HUES64 (cell line): Measurements from ENCODE around the gene KRTAP10-2.

Experiments
- H3K27ac ChIP-seq: 2 replicates; pipeline ENCODE4 v1.7.0; 2013; ENCODE audit warnings: low read depth, low read length, inconsistent platforms
- H3K27me3 ChIP-seq: 2 replicates; pipeline ENCODE4 v1.6.1; 2013; ENCODE audit warnings: mild to moderate bottlenecking, low read length; ENCODE audit not compliant: insufficient read depth
- H3K36me3 ChIP-seq: 2 replicates; pipeline ENCODE4 v1.6.1; 2013; ENCODE audit warnings: mild to moderate bottlenecking, low read length; ENCODE audit not compliant: insufficient read depth
- H3K4me1 ChIP-seq: 2 replicates; pipeline ENCODE4 v1.6.1; 2013; ENCODE audit warnings: mild to moderate bottlenecking, low read length, moderate library complexity; ENCODE audit not compliant: insufficient read depth
- H3K4me3 ChIP-seq: 2 replicates; pipeline ENCODE4 v1.5.1; 2013; ENCODE audit warnings: mild to moderate bottlenecking, low read length, moderate library complexity
- H3K9ac ChIP-seq: 2 replicates; pipeline ENCODE4 v1.6.1; 2013; ENCODE audit warnings: mild to moderate bottlenecking, low read depth, low read length
- H3K9me3 ChIP-seq: 2 replicates; pipeline ENCODE4 v1.6.1; 2013; ENCODE audit warnings: low read depth, low read length; ENCODE audit not compliant: insufficient read depth
- WGBS: fragments of 150-250, 120-280 bp; methylation state at CpG from one replicate; pipeline ENCODE4 v1.1.7; 2013; ENCODE audit warnings: missing lambda C conversion rate; 5-methylcytosine and 5-hydroxymethylcytosine counted together

The KRTAP10-2 gene

DNA sequence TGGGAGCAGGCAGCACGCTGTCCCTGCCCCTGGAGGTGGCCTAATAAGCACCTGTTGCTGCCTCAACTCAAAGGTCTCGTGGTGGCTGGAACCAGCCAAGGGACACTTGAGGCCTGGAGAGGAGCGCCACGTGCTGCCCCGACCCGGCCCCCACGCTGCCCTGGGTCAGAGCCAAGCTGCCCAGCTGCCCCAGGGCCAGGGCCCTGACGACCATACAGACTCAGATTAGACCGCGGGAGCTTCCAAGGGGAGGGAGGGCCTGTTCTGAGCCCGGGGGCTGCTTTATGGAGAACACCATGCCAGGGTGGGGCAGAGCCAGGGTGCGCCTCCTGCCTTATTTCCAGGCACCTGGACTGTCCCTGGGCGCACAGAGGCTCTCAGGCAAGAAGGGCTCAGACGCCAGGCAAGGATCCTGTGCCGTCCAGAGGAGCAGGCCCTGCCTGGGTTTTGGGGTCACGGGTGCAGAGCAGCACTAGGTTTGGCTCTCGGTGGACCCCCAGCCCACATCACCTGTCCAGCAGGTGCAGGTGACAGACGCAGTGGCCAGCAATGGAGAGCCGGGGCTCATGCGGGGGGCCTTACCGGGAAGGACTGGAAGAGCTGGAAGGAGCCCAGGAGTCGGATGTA is 29.9 kb downstream of the KRTAP10-2 start:
- H3K4me3 ChIP-seq: no peak overlapping the region
- no peaks in the 10 kb centered on the region for H3K9me3 ChIP-seq
- no peak overlapping the region for H3K9ac ChIP-seq
- no peaks in the 10 kb centered on the region for H3K4me1 ChIP-seq
- no peaks in the 10 kb centered on the region for H3K27me3 ChIP-seq
- no peaks in the 10 kb centered on the region for H3K36me3 ChIP-seq
- no peak overlapping the region for H3K27ac ChIP-seq
- 94% methylated on average over 22 of the region's 22 CpGs for WGBS

DNA sequence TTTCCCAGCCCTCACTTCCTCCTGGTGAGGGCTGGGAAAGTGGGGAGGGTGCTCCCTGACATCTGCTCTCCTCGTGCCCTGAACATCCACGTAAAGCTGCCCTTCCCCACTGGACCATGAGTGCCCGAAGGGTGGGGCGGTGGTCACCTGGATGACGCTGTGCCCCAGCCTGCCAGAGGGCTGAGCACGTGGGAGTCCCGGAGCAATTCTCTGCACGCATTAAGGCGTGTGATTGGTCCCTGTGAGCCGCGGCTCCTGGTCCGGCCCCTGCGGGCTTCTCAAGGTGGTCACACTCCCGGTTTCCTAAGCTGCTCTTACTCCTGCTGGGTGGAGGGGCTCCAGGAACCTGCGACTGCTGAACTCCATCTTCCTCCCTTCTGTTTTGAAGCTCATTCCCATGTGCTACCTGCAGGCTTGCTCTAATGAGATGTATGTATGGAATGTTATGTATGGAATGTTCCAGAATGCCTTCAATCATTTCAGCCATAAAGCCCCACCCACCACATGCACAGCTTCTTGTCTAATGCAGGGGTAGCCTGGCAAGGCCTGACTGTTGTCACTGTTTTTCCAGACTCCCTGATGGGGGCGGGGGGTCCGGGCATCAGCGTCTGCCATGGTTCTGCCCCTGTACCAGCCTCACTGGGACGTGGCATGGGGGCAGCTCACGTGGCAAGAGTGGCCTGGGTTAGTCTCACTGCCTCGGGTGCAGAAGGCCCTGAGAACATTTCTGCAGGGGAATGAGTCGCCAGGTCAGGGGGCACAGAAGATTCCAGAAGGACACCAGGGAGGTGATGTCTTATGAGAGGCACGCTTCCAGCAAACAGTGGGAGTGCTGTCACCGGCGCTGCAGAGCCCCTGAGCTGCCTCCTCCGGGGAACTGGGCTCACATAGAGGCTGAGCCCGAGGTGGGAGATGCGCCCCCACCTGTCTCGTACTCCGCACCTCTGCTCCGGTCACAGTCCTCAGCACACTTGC is 30.7 kb downstream of the KRTAP10-2 start:
- H3K27ac ChIP-seq: no peak overlapping the region
- no peak overlapping the region for H3K4me3 ChIP-seq
- H3K4me1 ChIP-seq: no peaks in the 10 kb centered on the region
- H3K27me3 ChIP-seq: no peaks in the 10 kb centered on the region
- H3K36me3 ChIP-seq: no peaks in the 10 kb centered on the region
- H3K9ac ChIP-seq: no peak overlapping the region
- no peaks in the 10 kb centered on the region for H3K9me3 ChIP-seq
- WGBS: 93% methylated on average over 31 of the region's 31 CpGs

DNA sequence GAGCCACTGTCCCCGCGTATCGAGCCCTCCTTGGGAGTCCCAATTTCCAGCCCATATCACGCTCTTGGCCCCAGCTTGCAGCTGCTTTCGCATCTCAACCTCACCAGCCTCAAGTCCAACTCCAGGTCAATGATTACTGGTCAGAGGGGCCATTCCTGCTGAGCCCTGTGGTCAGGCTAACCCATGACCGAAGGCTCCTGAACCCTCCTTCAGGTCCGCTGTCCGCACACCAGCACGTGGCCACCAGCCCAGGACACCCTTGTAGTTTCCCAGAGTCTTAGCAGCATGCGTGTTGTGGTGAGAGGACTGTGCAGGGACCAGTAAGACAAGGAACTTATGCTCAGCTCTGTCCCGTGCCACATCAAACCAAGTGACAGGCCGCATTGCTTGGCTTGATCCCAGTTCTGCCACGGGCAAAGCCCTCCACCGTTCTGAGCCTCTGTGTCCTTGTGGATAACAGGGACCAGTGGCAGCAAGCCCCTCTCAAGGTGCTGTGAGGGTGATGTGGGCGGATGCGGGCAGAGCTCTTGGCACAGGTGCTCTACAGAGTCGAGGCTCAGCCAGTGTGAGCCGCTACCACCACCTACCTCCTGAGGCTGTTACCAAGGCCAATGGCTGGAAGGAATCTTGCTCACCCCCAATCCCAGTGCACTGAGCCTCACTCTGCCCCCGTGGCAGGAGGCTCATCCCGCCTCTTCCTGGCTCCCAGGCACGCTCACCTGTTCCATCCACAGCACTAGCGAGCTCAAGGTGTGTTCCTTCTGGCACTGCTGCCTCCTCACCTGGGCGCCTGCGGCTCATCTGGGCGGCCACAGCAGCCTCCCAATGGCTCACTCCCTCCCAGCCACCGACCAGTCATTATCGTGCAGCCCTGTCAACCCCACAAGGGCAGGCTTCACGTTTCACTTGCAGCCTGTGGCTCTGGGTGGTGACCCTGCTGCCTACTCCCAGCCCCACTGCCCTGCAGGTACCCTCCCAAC is 31.7 kb downstream of the KRTAP10-2 start:
- no peaks in the 10 kb centered on the region for H3K36me3 ChIP-seq
- 93% methylated on average over 28 of the region's 28 CpGs for WGBS
- no peak overlapping the region for H3K4me3 ChIP-seq
- no peak overlapping the region for H3K9ac ChIP-seq
- H3K27ac ChIP-seq: no peak overlapping the region
- no peaks in the 10 kb centered on the region for H3K9me3 ChIP-seq
- H3K27me3 ChIP-seq: no peaks in the 10 kb centered on the region
- H3K4me1 ChIP-seq: no peaks in the 10 kb centered on the region

DNA sequence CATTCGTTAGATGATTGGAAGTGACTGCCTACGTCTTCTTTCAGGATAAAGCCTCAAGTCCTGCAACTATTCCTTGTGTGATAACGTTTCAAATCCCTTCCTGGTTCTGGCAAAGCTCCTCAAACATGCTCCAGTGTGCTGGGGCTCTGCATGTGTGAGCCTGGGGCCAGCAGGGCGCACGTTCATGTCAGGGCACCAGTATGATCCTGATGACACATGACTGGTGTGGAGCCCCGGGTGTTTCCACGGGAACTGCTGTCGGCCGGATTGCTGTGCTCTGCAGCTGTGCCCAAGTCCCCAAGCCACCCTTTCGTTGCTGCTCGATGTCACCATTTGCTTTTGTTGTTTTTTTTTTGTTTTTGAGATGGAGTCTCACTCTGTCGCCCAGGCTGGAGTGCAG is 32.6 kb downstream of the KRTAP10-2 start:
- H3K4me3 ChIP-seq: no peak overlapping the region
- 89% methylated on average over 12 of the region's 12 CpGs for WGBS

DNA sequence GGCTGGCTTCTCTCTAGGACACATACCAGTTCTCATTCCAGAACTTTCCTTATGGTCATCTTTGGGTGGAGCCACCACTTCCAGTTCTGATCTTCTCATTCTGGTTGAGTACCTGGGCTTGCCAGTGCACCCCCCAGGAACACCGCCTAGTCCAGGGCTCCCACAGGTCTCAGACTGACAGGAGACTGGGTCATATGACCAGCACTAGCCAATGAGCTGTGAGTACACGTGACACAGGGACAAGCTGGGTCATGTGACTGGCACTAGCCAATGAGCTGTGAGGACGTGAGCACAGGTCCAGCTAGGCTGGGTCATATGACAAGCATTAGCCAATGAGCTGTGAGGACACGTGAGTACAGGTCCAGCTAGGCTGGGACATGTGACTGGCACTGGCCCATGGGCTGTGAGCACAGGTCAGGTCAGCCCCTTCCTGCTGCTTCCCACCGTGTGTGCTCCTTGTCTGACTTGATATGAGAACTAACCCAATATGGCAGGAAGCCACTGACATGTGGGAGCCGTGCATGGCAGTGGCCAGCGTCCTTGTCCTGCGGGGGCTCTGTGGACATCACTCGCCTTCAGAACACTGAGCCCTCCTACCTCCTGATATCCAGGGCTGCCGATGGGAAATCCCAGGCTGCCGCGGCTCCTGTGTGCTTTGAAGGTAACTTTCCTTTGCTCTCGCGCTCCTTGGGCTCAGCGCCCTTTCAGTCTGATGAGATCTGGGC is 34.0 kb downstream of the KRTAP10-2 start:
- Histone ChIP-seq H3K4me1 (no peaks in the 10 kb centered on the region), H3K27me3 (no peaks in the 10 kb centered on the region), H3K27ac (no peak overlapping the region), H3K36me3 (no peaks in the 10 kb centered on the region), H3K9ac (no peak overlapping the region), H3K9me3 (no peaks in the 10 kb centered on the region), H3K4me3 (no peak overlapping the region)
- WGBS: 93% methylated on average over 15 of the region's 15 CpGs

More for the DNA sequence above, 32.6 kb downstream of the KRTAP10-2 start:
- Histone ChIP-seq H3K27ac (no peak overlapping the region), H3K27me3 (no peaks in the 10 kb centered on the region), H3K4me1 (no peaks in the 10 kb centered on the region), H3K36me3 (no peaks in the 10 kb centered on the region), H3K9me3 (no peaks in the 10 kb centered on the region), H3K9ac (no peak overlapping the region)

DNA sequence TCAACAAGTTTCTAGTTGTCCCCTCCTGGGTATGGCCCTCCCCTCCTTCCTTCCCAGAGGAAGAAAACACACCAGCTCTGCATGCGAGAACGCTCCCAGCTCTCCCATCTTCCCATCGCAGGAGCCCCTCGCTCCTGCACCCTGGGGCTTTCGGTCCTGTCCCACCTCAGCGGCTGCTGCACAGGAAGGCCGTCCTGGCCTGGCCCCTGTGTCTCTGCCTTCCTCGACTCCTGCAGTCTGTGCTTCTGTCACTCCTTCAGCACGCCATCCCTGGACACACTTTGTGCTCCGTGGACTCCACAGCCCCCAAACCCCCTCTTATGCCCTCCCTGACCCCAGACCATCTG is 34.5 kb downstream of the KRTAP10-2 start:
- no peak overlapping the region for H3K4me3 ChIP-seq
- WGBS: 95% methylated on average over 10 of the region's 10 CpGs

DNA sequence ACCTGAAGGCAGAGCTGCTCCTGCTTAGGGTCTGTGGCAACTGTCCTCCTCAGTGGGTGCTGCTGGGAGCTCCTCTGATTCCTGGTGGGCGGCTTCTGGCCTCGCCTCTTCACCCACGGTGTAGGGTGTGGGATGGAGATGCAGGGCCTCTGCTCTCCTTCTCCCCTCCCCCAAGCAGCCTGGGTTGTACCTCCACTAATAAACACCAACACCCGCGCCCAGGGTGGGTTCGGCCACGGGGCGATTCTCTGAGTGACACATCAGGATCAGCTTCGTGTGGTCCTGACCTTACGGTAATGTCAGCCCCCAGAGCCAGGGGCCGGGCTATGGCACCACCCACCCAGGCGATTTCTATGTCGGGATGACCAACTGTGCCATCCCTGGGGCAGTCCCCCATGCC is 35.0 kb downstream of the KRTAP10-2 start:
- Histone ChIP-seq H3K27ac (no peak overlapping the region), H3K9me3 (no peaks in the 10 kb centered on the region), H3K4me3 (no peak overlapping the region), H3K9ac (no peak overlapping the region), H3K4me1 (no peaks in the 10 kb centered on the region), H3K27me3 (no peaks in the 10 kb centered on the region), H3K36me3 (no peaks in the 10 kb centered on the region)
- 95% methylated on average over 11 of the region's 13 CpGs for WGBS

More for the DNA sequence above, 34.5 kb downstream of the KRTAP10-2 start:
- Histone ChIP-seq H3K36me3 (no peaks in the 10 kb centered on the region), H3K9me3 (no peaks in the 10 kb centered on the region), H3K9ac (no peak overlapping the region), H3K4me1 (no peaks in the 10 kb centered on the region), H3K27ac (no peak overlapping the region), H3K27me3 (no peaks in the 10 kb centered on the region)

DNA sequence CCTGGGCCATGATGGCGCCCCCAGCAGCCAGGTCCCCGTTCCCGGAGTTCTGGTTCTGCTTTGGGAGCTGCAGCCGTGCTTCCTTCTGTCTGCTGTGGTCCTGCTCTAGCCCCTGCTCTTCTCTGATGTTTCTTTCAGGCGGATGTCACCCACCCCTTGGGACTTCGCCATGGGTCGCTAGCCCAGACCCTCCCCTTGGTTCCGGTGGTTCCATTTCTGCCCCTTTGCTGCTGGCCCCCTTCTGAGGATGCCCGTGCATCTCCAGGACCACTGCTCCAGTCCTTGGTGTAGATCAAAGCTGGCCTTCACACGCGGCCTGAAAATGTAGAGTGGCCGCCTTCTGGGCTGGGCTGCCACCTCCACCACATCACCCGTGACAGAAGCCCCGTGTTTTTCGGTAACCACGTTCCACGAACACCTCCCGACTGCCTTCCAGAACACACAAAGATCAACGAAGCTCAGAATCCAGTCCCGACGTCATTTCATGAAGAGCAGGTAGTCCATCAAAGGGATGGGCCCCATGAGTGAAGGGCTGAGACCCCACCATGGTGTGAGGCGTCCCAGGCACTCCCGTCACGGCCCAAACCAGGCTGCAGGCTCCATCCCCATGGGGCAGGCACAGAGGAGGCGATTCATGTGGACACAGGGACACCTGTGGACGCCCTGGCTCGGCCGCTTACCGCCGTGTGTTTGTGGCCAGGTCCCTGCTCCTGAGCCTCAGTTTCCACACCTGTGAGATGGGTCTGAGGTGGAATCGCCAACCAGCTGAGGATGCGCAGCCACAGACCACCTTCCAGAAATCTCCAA is 35.7 kb downstream of the KRTAP10-2 start:
- 92% methylated on average over 32 of the region's 32 CpGs for WGBS
- H3K4me1 ChIP-seq: peaks cover 3% of the 10 kb centered on the region; the same call in 1 of the 2 replicates
- H3K27ac ChIP-seq: no peak overlapping the region
- H3K27me3 ChIP-seq: no peaks in the 10 kb centered on the region
- H3K9ac ChIP-seq: no peak overlapping the region
- H3K9me3 ChIP-seq: no peaks in the 10 kb centered on the region
- no peaks in the 10 kb centered on the region for H3K36me3 ChIP-seq
- H3K4me3 ChIP-seq: no peak overlapping the region

DNA sequence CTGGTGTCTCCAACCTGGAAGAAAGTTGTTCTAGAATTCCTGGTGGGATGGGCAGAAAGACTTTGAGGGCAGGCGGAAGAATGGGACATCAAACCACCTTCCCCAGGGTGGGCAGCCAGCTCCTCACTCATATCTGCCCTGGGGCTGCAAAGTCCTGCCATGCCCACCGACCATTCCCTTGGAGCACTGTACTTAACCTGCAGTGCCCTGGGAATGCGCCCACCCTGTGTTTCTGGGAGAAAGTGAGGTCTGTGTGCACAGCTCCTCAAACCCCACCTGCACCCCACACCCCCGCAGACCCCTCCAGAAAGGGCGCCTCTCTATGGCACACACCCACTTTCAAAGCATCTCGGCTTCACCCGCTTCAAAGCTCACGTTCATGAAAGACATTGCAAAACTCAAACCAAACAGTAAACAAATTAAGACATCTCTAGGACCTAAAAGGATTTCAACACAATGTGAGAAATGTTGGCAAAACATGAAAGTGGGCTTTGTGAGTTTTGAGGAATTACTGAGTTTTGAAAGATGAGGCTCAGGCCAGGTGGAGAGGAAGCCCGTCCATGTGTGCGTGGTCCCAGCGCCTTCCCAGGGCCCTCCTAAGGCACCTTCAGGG is 36.5 kb downstream of the KRTAP10-2 start:
- Histone ChIP-seq H3K4me1 (peaks cover 3% of the 10 kb centered on the region; the same call in 1 of the 2 replicates), H3K4me3 (no peak overlapping the region), H3K9me3 (no peaks in the 10 kb centered on the region), H3K27me3 (no peaks in the 10 kb centered on the region), H3K27ac (no peak overlapping the region), H3K9ac (no peak overlapping the region), H3K36me3 (no peaks in the 10 kb centered on the region)
- WGBS: 93% methylated on average over 11 of the region's 11 CpGs

DNA sequence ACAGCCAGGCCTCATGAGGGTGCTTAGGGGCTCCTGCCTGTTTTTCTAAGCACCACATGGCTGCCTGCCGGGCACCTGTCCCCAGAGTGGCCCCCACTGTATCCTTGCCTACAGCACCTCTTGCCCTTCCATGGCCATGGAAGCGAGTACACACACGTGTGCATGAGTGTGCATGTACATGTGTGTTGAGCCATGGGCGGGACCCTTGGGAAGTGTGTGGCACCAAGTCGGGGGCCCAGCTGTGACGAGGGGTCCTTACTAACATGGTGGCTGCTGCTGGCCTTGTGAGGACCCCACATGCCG is 37.1 kb downstream of the KRTAP10-2 start:
- H3K36me3 ChIP-seq: no peaks in the 10 kb centered on the region
- no peak overlapping the region for H3K9ac ChIP-seq
- no peak overlapping the region for H3K4me3 ChIP-seq
- 95% methylated on average over 7 of the region's 7 CpGs for WGBS
- H3K27ac ChIP-seq: no peak overlapping the region
- H3K27me3 ChIP-seq: no peaks in the 10 kb centered on the region
- no peaks in the 10 kb centered on the region for H3K9me3 ChIP-seq
- H3K4me1 ChIP-seq: peaks cover 3% of the 10 kb centered on the region; the same call in 1 of the 2 replicates
